ENCODE results near the gene MTHFR. TPM values are rescaled to one million over a fixed set of nuclear protein-coding genes. Genes with fewer than 3 reads are reported as not detected.

Gene MTHFR
- total RNA-seq, 1 donor from 2014 or later: 48.4 TPM

DNA sequence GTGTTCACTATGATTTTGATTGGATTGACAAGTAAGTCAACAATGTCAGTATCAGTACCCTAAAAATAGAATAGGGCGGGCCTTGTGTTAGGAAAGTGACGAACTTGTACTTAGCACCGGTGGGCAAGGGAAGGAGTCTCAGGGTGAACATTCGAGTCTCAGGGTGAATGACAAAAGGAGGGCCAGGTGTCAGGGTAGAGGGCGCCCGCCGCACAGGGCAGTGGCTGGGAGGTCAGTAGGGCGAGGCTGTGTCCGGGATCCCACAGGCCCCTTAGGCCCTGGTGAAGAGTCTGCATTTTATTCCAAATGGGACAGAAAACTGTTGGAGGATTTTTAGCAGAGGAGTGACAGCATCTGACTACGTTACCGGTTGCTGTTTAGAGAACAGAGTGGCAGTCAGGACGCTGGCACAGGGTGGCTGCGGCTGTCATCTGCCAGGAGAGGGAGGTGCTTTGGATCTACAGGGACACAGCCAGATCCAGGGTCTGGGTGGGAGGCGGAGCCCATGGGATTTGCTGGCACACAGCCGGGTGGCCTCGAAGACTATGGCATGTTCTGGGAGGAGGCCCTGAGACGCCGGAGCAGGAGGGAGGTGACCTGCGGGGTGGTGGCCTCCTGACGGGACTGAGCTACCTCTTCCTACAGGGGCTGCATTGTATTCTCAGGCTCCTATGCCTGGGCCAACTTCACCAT, 58.8 kb downstream of the MTHFR start:
- Histone ChIP-seq H3K27me3 (no peaks in the 10 kb centered on the region), H3K4me1 (no peaks in the 10 kb centered on the region), H3K27ac (no peak overlapping the region), H3K4me3 (no peak overlapping the region), H3K9me3 (no peaks in the 10 kb centered on the region), H3K36me3 (peaks cover 17 to 22% of the 10 kb centered on the region in 2 donors)
- intact Hi-C loops (cut with DNase I): no loop called here
- no peak for DNase-seq (ENCODE audit: low spot score in 2 of 2)
- TF ChIP-seq, protein P1, sequence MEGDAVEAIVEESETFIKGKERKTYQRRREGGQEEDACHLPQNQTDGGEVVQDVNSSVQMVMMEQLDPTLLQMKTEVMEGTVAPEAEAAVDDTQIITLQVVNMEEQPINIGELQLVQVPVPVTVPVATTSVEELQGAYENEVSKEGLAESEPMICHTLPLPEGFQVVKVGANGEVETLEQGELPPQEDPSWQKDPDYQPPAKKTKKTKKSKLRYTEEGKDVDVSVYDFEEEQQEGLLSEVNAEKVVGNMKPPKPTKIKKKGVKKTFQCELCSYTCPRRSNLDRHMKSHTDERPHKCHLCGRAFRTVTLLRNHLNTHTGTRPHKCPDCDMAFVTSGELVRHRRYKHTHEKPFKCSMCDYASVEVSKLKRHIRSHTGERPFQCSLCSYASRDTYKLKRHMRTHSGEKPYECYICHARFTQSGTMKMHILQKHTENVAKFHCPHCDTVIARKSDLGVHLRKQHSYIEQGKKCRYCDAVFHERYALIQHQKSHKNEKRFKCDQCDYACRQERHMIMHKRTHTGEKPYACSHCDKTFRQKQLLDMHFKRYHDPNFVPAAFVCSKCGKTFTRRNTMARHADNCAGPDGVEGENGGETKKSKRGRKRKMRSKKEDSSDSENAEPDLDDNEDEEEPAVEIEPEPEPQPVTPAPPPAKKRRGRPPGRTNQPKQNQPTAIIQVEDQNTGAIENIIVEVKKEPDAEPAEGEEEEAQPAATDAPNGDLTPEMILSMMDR (IDR thresholded peaks at IDR 0.05): no peak

DNA sequence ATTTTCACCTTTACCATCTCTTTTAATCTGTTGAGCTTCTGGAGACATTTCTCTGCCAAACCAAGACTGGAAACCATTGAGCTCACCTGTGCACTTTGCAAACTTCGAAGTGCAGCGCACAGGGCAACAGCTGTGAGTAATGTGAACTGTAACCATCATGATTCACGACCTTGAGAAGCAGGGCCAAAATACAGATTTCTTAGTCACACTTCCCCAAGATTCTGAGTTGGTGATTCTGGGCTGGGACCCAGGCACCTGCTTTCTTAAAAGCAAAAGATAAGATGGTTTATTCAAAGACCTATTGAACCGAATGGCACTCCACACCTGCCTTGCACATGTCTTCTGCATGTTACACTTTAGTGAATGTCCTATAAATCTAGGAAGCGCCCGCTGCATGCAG, 59.7 kb downstream of the MTHFR start:
- no peaks in the 10 kb centered on the region for H3K4me1 ChIP-seq

DNA sequence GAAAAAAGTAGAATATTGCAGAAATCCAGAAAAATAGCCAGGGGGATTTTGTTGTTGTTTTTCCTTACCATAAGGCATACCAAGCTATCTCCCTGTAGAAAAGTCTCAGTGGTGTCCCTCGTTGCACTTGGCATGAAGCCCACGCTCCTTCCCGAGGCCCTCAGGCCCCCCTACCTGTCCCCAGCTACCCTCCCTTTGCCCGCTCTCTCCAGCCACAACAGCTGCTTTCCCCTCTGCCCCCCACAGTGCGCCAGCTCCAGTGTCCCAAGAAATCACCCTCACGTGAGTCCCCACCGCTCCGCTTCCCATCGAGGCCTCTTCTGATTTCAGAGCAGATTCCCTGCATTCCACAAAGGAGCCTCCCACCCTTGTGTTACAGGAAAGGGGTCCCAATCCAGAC, 61.5 kb downstream of the MTHFR start:
- no peaks in the 10 kb centered on the region for H3K4me1 ChIP-seq
- H3K36me3 ChIP-seq: peaks cover 5 to 11% of the 10 kb centered on the region in 2 donors
- intact Hi-C loops (cut with DNase I): no loop called here
- TF ChIP-seq, protein P1 (IDR thresholded peaks at IDR 0.05): no peak
- no peak for DNase-seq (ENCODE audit: low spot score in 2 of 2)
- no peak overlapping the region for H3K27ac ChIP-seq
- no peak overlapping the region for H3K4me3 ChIP-seq
- H3K27me3 ChIP-seq: no peaks in the 10 kb centered on the region
- H3K9me3 ChIP-seq: no peaks in the 10 kb centered on the region

More for the DNA sequence above, 59.7 kb downstream of the MTHFR start:
- Histone ChIP-seq H3K36me3 (peaks cover 17 to 22% of the 10 kb centered on the region in 2 donors), H3K27ac (no peak overlapping the region), H3K9me3 (no peaks in the 10 kb centered on the region), H3K27me3 (no peaks in the 10 kb centered on the region), H3K4me3 (no peak overlapping the region)
- TF ChIP-seq, protein P1 (IDR thresholded peaks at IDR 0.05): no peak
- no peak for DNase-seq (ENCODE audit: low spot score in 2 of 2)
- intact Hi-C loops (cut with DNase I): no loop called here

DNA sequence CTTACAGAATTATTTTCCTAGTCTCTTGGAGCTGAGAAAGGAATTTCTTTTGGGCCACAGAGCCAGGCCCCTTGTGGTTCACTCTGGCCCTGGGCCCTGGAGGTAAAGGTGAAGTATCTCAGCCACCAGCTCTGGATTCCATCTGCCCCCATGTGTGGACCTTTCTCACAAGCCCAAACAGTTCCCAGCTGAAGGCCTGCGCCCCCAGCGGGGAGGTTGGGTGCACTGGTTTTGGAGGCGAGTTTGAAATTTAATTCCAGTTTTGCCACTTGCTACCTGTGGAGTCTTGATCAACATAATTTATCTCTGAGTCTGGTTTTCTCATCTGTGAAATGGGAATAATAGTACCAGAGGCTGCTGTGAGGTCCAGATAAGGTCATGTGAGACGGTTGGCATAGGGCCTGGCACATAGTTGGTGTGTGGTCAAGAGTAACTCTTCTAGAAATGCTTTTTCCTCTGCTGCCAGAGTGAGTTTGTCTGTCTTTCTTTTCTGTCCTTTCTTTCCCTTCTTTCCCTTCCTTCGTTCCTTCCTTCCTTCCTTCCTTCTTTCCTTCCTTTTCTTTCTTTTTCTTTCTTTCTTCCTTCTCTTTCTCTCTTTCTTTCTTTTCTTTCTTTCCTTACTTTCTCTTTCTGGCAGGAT, 63.7 kb downstream of the MTHFR start:
- Histone ChIP-seq H3K36me3 (no peaks in the 10 kb centered on the region), H3K27me3 (no peaks in the 10 kb centered on the region), H3K4me1 (peaks cover 0 to 8% of the 10 kb centered on the region in 2 donors), H3K4me3 (no peak overlapping the region), H3K9me3 (no peaks in the 10 kb centered on the region), H3K27ac (no peak overlapping the region)
- TF ChIP-seq, protein P1 (IDR thresholded peaks at IDR 0.05): no peak
- intact Hi-C loops (cut with DNase I): no loop called here
- DNase-seq (ENCODE audit: low spot score in 2 of 2): no peak

DNA sequence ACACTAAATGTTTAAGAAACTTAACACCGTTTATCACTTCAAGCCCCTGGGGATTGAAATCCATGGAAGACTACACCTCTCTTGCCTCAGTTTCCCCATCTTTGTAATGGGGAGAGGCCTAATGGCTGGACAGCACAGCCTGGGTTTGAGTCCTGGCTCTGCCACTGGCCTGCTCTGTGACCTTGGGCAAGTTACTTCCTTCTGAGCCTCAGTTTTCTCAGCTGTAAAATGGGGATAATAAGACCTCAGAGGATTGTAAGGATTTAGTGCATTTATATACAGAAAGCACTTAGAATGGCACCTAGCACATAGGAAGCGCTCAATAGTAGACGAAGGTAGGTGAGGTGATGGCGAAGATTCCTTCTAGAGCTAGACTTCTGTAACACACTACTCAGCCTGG, 64.3 kb downstream of the MTHFR start:
- TF ChIP-seq, protein P1 (IDR thresholded peaks at IDR 0.05): no peak
- Histone ChIP-seq H3K36me3 (no peaks in the 10 kb centered on the region), H3K9me3 (no peaks in the 10 kb centered on the region), H3K4me3 (no peak overlapping the region), H3K27ac (no peak overlapping the region), H3K4me1 (peaks cover 3 to 11% of the 10 kb centered on the region in 2 donors), H3K27me3 (no peaks in the 10 kb centered on the region)
- intact Hi-C loops (cut with DNase I): no loop called here
- no peak for DNase-seq (ENCODE audit: low spot score in 2 of 2)

All from ascending aorta (tissue), 2 donors.